HL-60 (cell line): ENCODE measurements around the gene PLA2G6.

Experiments
- DNase-seq, 2 experiments: peaks; one replicate each; pipeline ENCODE4 v3.0.0-alpha.2; 2010 to 2020; ENCODE audit warnings: low read depth in 1 of 2, low spot score in 1 of 2
- H3K27ac ChIP-seq: fragments of 250-450 bp; sonication (Bioruptor Pico); replicated peaks from 2 replicates; pipeline ENCODE4 v1.5.1; 2020; ENCODE audit warnings: mild to moderate bottlenecking, moderate library complexity
- H3K27me3 ChIP-seq: fragments of 250-450 bp; sonication (Bioruptor Pico); 2 replicates; pipeline ENCODE4 v1.5.1; 2021; ENCODE audit warnings: mild to moderate bottlenecking, moderate library complexity; ENCODE audit not compliant: insufficient read depth, poor library complexity, severe bottlenecking
- H3K4me3 ChIP-seq: replicated peaks from 2 replicates; pipeline ENCODE4 v1.5.1; 2011; ENCODE audit warnings: mild to moderate bottlenecking, control low read depth, low read length; ENCODE audit not compliant: insufficient read depth
- GABPA ChIP-seq: IDR thresholded peaks from 2 replicates; pipeline ENCODE4 v1.6.1; 2012; ENCODE audit warnings: low read depth
- POLR2AphosphoS5 ChIP-seq: IDR thresholded peaks from 2 replicates; pipeline ENCODE4 v1.6.1; 2012; ENCODE audit warnings: low read depth
- SPI1 ChIP-seq: IDR thresholded peaks from 2 replicates; pipeline ENCODE4 v1.6.1; 2012; ENCODE audit warnings: low read depth, mild to moderate bottlenecking, borderline replicate concordance
- TF ChIP-seq, protein P1 (sequence below): IDR thresholded peaks from 2 replicates; pipeline ENCODE4 v1.6.1; 2012; ENCODE audit warnings: low read depth; ENCODE audit not compliant: insufficient replicate concordance
- TF ChIP-seq, protein P2 (sequence below): IDR thresholded peaks from one replicate; pipeline ENCODE4 v1.5.1; 2011; ENCODE audit warnings: low read length, control low read depth, inconsistent platforms; ENCODE audit not compliant: insufficient read depth

PLA2G6 gene

DNA sequence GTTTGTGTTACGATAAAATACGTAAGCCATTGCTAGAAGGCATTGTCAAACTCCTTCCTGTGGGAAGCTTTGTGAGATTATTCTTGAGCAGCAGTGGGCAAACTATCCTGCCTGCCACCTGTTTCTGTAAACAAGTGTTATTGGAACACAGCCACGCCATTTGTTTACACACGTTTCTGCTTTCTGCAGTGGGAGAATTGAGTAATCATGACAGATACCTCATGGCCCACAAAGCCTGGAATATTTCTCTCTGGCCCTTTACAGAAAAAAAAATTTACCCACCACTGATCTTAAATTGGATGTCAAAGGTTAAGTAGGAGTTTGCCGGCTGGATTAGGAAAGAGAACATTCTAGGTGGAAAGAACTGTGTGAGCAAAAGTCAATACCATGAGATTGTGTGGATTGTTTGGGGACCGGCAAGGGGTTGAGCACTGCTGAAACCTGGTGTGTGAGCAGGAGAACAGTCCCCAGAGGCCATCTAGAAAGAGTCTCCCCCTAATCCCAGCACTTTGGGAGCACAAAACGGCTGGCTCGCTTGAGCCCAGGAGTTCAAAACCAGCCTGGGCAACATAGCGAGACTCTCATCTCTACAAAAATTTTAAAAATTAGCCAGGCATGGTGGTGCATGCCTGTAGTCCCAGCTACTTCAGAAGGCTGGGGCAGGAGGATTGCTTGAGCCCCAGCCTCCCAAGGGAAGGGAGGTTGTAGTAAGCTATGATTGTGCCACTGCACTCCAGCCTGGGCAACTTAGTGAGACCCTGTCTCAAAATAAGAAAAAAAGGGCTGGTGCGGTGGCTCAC is 6.0 kb upstream of the PLA2G6 start:
- TF ChIP-seq GABPA, result no peak
- TF ChIP-seq POLR2AphosphoS5, result no peak
- TF ChIP-seq, protein P1, sequence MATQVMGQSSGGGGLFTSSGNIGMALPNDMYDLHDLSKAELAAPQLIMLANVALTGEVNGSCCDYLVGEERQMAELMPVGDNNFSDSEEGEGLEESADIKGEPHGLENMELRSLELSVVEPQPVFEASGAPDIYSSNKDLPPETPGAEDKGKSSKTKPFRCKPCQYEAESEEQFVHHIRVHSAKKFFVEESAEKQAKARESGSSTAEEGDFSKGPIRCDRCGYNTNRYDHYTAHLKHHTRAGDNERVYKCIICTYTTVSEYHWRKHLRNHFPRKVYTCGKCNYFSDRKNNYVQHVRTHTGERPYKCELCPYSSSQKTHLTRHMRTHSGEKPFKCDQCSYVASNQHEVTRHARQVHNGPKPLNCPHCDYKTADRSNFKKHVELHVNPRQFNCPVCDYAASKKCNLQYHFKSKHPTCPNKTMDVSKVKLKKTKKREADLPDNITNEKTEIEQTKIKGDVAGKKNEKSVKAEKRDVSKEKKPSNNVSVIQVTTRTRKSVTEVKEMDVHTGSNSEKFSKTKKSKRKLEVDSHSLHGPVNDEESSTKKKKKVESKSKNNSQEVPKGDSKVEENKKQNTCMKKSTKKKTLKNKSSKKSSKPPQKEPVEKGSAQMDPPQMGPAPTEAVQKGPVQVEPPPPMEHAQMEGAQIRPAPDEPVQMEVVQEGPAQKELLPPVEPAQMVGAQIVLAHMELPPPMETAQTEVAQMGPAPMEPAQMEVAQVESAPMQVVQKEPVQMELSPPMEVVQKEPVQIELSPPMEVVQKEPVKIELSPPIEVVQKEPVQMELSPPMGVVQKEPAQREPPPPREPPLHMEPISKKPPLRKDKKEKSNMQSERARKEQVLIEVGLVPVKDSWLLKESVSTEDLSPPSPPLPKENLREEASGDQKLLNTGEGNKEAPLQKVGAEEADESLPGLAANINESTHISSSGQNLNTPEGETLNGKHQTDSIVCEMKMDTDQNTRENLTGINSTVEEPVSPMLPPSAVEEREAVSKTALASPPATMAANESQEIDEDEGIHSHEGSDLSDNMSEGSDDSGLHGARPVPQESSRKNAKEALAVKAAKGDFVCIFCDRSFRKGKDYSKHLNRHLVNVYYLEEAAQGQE, result no peak
- TF ChIP-seq SPI1, result no peak
- TF ChIP-seq, protein P2, sequence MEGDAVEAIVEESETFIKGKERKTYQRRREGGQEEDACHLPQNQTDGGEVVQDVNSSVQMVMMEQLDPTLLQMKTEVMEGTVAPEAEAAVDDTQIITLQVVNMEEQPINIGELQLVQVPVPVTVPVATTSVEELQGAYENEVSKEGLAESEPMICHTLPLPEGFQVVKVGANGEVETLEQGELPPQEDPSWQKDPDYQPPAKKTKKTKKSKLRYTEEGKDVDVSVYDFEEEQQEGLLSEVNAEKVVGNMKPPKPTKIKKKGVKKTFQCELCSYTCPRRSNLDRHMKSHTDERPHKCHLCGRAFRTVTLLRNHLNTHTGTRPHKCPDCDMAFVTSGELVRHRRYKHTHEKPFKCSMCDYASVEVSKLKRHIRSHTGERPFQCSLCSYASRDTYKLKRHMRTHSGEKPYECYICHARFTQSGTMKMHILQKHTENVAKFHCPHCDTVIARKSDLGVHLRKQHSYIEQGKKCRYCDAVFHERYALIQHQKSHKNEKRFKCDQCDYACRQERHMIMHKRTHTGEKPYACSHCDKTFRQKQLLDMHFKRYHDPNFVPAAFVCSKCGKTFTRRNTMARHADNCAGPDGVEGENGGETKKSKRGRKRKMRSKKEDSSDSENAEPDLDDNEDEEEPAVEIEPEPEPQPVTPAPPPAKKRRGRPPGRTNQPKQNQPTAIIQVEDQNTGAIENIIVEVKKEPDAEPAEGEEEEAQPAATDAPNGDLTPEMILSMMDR, result no peak
- DNase-seq, result no peak
- no peak overlapping the region for H3K27ac ChIP-seq
- no peaks in the 10 kb centered on the region for H3K27me3 ChIP-seq
- no peak overlapping the region for H3K4me3 ChIP-seq

DNA sequence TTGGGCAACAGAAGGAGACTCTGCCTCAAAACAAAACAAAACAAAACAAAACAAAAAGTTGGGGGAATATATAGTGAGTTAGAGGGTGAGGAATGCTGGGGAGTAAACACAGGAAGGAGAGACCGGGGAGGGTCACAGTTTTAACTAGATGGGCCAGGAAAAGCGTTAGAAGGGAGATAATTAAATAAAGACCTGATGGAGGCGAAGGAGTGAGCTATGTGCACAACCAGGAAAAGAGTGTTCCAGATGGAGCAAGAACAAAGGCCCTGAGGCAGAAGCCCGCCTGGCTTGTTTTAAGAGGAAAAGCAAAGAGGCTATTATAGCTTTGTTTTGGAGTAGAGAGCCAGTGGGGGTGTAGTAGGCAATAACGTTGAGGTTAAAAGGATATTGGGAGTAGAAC is 4.8 kb upstream of the PLA2G6 start:
- no peak for TF ChIP-seq SPI1
- TF ChIP-seq POLR2AphosphoS5, result no peak
- TF ChIP-seq GABPA, result no peak
- TF ChIP-seq, protein P2, result no peak
- TF ChIP-seq, protein P1, result no peak
- Histone ChIP-seq H3K27me3 (no peaks in the 10 kb centered on the region), H3K4me3 (no peak overlapping the region), H3K27ac (no peak overlapping the region)
- no peak for DNase-seq

DNA sequence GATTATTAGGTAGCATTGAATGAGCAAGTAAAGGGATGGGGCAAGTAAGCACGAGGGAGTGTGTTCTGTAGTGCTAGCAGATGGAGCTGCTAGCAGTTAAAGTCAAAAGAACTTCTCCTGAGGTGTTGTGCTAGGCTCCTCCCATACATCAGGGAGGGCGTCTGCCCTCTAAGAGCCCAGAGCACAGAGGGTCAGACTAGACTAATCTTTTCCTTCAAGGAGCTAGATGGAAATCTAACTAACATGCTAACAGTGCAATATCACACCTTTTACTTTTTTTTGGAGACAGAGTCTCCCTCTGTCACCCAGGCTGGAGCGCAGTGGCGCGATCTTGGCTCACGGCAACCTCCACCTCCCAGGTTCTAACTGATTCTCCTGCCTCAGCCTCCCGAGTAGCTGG is 3.2 kb upstream of the PLA2G6 start:
- Histone ChIP-seq H3K4me3 (no peak overlapping the region), H3K27me3 (no peaks in the 10 kb centered on the region), H3K27ac (no peak overlapping the region)
- TF ChIP-seq, protein P2, result no peak
- TF ChIP-seq SPI1 (no peak), POLR2AphosphoS5 (no peak), GABPA (no peak)
- TF ChIP-seq, protein P1, result no peak
- DNase-seq, result no peak
